Transverse colon (tissue), 4 donors: ENCODE results near the gene ZBTB8B. TPM values are rescaled to one million over a fixed set of nuclear protein-coding genes. Genes with fewer than 3 reads are reported as not detected.
A peak's percentile ranks its signal among the peaks of the same experiment; 100 is the strongest.

Experiments used
- DNase-seq: peaks from one replicate; pipeline ENCODE4 v3.0.0-alpha.2; 2019
- H3K27ac ChIP-seq, 4 donors: fragments of 200-600 bp; sonication (generic); 2 replicates each; pipeline ENCODE4 v1.5.1; 2016 to 2018; ENCODE audit warnings: inconsistent platforms in 4 of 4
- H3K27me3 ChIP-seq: fragments of 200-600 bp; sonication (generic); 2 replicates; pipeline ENCODE4 v1.5.1; 2017; ENCODE audit warnings: inconsistent platforms
- H3K36me3 ChIP-seq, 4 donors: fragments of 200-600 bp; sonication (generic); 2 replicates each; pipeline ENCODE4 v1.5.1; 2017 to 2019; ENCODE audit warnings: inconsistent platforms in 4 of 4
- H3K4me1 ChIP-seq, 4 donors: fragments of 200-600 bp; sonication (generic); 2 replicates each; pipeline ENCODE4 v1.5.1; 2017 to 2020; ENCODE audit warnings: inconsistent platforms in 4 of 4
- H3K4me3 ChIP-seq, 4 donors: fragments of 200-600 bp; sonication (generic); 1 replicate in 1 of 4; 2 replicates in 3 of 4; pipeline versions ENCODE4 v1.5.1 to v1.6.1; 2017 to 2019; ENCODE audit warnings: inconsistent platforms in 4 of 4
- H3K9me3 ChIP-seq, 2 donors: fragments of 200-600 bp; sonication (generic); 2 replicates each; pipeline ENCODE4 v1.5.1; 2017 to 2019; ENCODE audit warnings: inconsistent platforms in 2 of 2
- CTCF ChIP-seq, 5 experiments: fragments of 200-600 bp in 3 of 5; fragments of 450-650 bp in 2 of 5; sonication (generic) in 3 of 5; IDR thresholded peaks; 1 replicate in 2 of 5; 2 replicates in 3 of 5; pipeline ENCODE4 v1.5.1; 2016 to 2017; ENCODE audit warnings: antibody characterized with exemption in 5 of 5, inconsistent platforms in 3 of 5, mild to moderate bottlenecking in 2 of 5, moderate library complexity in 1 of 5
- EP300 ChIP-seq: sonication (generic); formaldehyde crosslinking; IDR thresholded peaks from one replicate; pipeline ENCODE4 v1.6.1; 2017; ENCODE audit warnings: antibody characterized with exemption, low read depth
- POLR2A ChIP-seq: fragments of 450-650 bp; IDR thresholded peaks from one replicate; pipeline ENCODE4 v1.6.1; 2016; ENCODE audit warnings: antibody characterized with exemption, mild to moderate bottlenecking, moderate library complexity
- POLR2AphosphoS5 ChIP-seq, 3 donors: sonication (generic); formaldehyde crosslinking; IDR thresholded peaks; one replicate each; pipeline ENCODE4 v1.6.1; 2016; ENCODE audit warnings: antibody characterized with exemption in 3 of 3
- WGBS, 2 donors: methylation state at CpG; one replicate each; pipeline ENCODE4 v1.1.5; 2018; ENCODE audit warnings: low coverage in 1 of 2; 5-methylcytosine and 5-hydroxymethylcytosine counted together
- in situ Hi-C, 4 donors: fragments of 200-750 bp; cut with MboI; loops; one replicate each; pipeline versions ENCODE4 v1.15.0 to v1.15.1; 2017; ENCODE audit warnings: low sequenced_read_pairs in 3 of 4, low pct_ligation_motif_present in 1 of 4, low pct_unique_long_range_greater_than_20kb in 1 of 4
- intact Hi-C: fragments of 100-400 bp; cut with DNase I; formaldehyde crosslinking; loops from one replicate; pipeline ENCODE4 v1.15.1; 2023; ENCODE audit warnings: low total_unique reads
- total RNA-seq, 4 donors: library from RNA; depleted of rRNA; stranded (reverse); fragments of >200 nt; gene quantifications; one replicate each; pipeline ENCODE4 v1.1.0, GENCODE V29; 2016

Gene ZBTB8B
- total RNA-seq, 4 donors from 2014 or later: under 0.01 TPM; not detected in 3

- H3K9me3 ChIP-seq: no peaks in the 10 kb centered on the region
- in situ Hi-C loops: no loop called here
- H3K4me3 ChIP-seq: no peak overlapping the region
- TF ChIP-seq EP300: no peak
- no peak for TF ChIP-seq POLR2A
- TF ChIP-seq POLR2AphosphoS5 (IDR thresholded peaks at IDR 0.05): no peak
- TF ChIP-seq CTCF (IDR thresholded peaks at IDR 0.05): no peak
- intact Hi-C loops: no loop called here
- 37 to 56% methylated on average over 4 to 7 of the region's 7 CpGs for WGBS, 2 donors
- DNase-seq: peak; percentile 33
- H3K27me3 ChIP-seq: no peaks in the 10 kb centered on the region
- H3K36me3 ChIP-seq: no peaks in the 10 kb centered on the region
- H3K4me1 ChIP-seq: peaks cover 0 to 7% (median 0%) of the 10 kb centered on the region in 4 donors
- H3K27ac ChIP-seq: peak overlapping the region in 1 of 4 donors; percentile 19
Measured at GRCh38 chr1:32486463-32487113, 21.7 kb downstream of the ZBTB8B start.

GRCh38 chr1:32487182-32487581 is 22.3 kb downstream of the ZBTB8B start:
- in situ Hi-C loops: no loop called here
- Histone ChIP-seq H3K27me3 (no peaks in the 10 kb centered on the region), H3K4me1 (peaks cover 0 to 7% (median 0%) of the 10 kb centered on the region in 4 donors), H3K36me3 (no peaks in the 10 kb centered on the region), H3K9me3 (no peaks in the 10 kb centered on the region), H3K27ac (no peak overlapping the region), H3K4me3 (no peak overlapping the region)
- DNase-seq: no peak
- TF ChIP-seq EP300 (no peak), CTCF (IDR thresholded peaks at IDR 0.05) (no peak), POLR2AphosphoS5 (IDR thresholded peaks at IDR 0.05) (no peak)
- intact Hi-C loops: no loop called here
- 80 to 87% methylated on average over 3 to 5 of the region's 5 CpGs for WGBS, 2 donors

- Histone ChIP-seq H3K36me3 (no peaks in the 10 kb centered on the region), H3K27me3 (no peaks in the 10 kb centered on the region), H3K4me1 (peaks cover 0 to 7% (median 0%) of the 10 kb centered on the region in 4 donors), H3K4me3 (no peak overlapping the region), H3K27ac (no peak overlapping the region), H3K9me3 (no peaks in the 10 kb centered on the region)
- WGBS, 2 donors: 67 to 83% methylated on average over 1 to 3 of the region's 3 CpGs
- no peak for DNase-seq
- intact Hi-C loops (no loop called here), in situ Hi-C loops (no loop called here)
- TF ChIP-seq POLR2AphosphoS5 (IDR thresholded peaks at IDR 0.05) (no peak), POLR2A (no peak), EP300 (no peak), CTCF (IDR thresholded peaks at IDR 0.05) (no peak)
Measured at GRCh38 chr1:32489774-32490454, 25.0 kb downstream of the ZBTB8B start.

- TF ChIP-seq CTCF (IDR thresholded peaks at IDR 0.05): no peak
- no peak for TF ChIP-seq POLR2A
- no peak for TF ChIP-seq EP300
- TF ChIP-seq POLR2AphosphoS5 (IDR thresholded peaks at IDR 0.05): no peak
- no peaks in the 10 kb centered on the region for H3K36me3 ChIP-seq
- peaks cover 0 to 5% (median 0%) of the 10 kb centered on the region in 4 donors for H3K4me1 ChIP-seq
- H3K4me3 ChIP-seq: no peak overlapping the region
- in situ Hi-C loops (no loop called here), intact Hi-C loops (no loop called here)
- no peaks in the 10 kb centered on the region for H3K9me3 ChIP-seq
- H3K27me3 ChIP-seq: no peaks in the 10 kb centered on the region
- no peak for DNase-seq
- 79 to 100% methylated on average over 2 of the region's 2 CpGs for whole genome bisulfite sequencing, 2 donors
- H3K27ac ChIP-seq: no peak overlapping the region
Measured at GRCh38 chr1:32491386-32491785, 26.5 kb downstream of the ZBTB8B start.
